ENCODE measurements around the gene USP6. TPM values are rescaled to one million over a fixed set of nuclear protein-coding genes. Genes with fewer than 3 reads are reported as not detected.
"Not testable (repeated sequence)": the region's sequence is repeated elsewhere in the genome, so short reads cannot be mapped to it uniquely, and the experiment has no call there.

The USP6 gene
- polyA plus RNA-seq, 3 donors, result 2.9 to 10.4 (median 7.7) TPM

- not testable (repeated sequence) for DNase-seq (ENCODE audit: extremely low read depth in 1 of 11, low read depth in 9 of 11, low spot score in 4 of 11)
Observed at GRCh38 chr17:5175027-5175426, 59.2 kb downstream of the USP6 start.

GRCh38 chr17:5179003-5179402 lies 63.2 kb downstream of the USP6 start:
- no peak for DNase-seq (ENCODE audit: extremely low read depth in 1 of 11, low read depth in 9 of 11, low spot score in 4 of 11)

- no peak for DNase-seq (ENCODE audit: extremely low read depth in 1 of 11, low read depth in 9 of 11, low spot score in 4 of 11)
Observed at GRCh38 chr17:5181509-5182305, 65.9 kb downstream of the USP6 start.

GRCh38 chr17:5182597-5183409 lies 67.0 kb downstream of the USP6 start:
- no peak for DNase-seq (ENCODE audit: extremely low read depth in 1 of 11, low read depth in 9 of 11, low spot score in 4 of 11)

GRCh38 chr17:5183410-5183793 lies 67.6 kb downstream of the USP6 start:
- DNase-seq (ENCODE audit: extremely low read depth in 1 of 11, low read depth in 9 of 11, low spot score in 4 of 11), result no peak

- no peak for DNase-seq (ENCODE audit: extremely low read depth in 1 of 11, low read depth in 9 of 11, low spot score in 4 of 11)
Observed at GRCh38 chr17:5184288-5184687, 68.5 kb downstream of the USP6 start.

- peak; percentile 88 to 96 (median 93) for DNase-seq (ENCODE audit: extremely low read depth in 1 of 11, low read depth in 9 of 11, low spot score in 4 of 11)
Observed at GRCh38 chr17:5191541-5192417, 75.9 kb downstream of the USP6 start, which contains the start of gene ZNF594. Gene ZNF594 (minus strand): TSS chr17:5191868. CDS start chr17:5184256, 7,612 bp downstream.

- no peak for DNase-seq (ENCODE audit: extremely low read depth in 1 of 11, low read depth in 9 of 11, low spot score in 4 of 11)
Observed at GRCh38 chr17:5194346-5194745, 78.5 kb downstream of the USP6 start.

- no peak for DNase-seq (ENCODE audit: extremely low read depth in 1 of 11, low read depth in 9 of 11, low spot score in 4 of 11)
Observed at GRCh38 chr17:5198472-5198871, 82.6 kb downstream of the USP6 start.

GRCh38 chr17:5200360-5200759 lies 84.5 kb downstream of the USP6 start:
- DNase-seq (ENCODE audit: extremely low read depth in 1 of 11, low read depth in 9 of 11, low spot score in 4 of 11), result no peak

GRCh38 chr17:5201011-5201410 lies 85.2 kb downstream of the USP6 start:
- peak in 1 of 11 donors; percentile 16 for DNase-seq (ENCODE audit: extremely low read depth in 1 of 11, low read depth in 9 of 11, low spot score in 4 of 11)

GRCh38 chr17:5203178-5203907 lies 87.5 kb downstream of the USP6 start:
- no peak for DNase-seq (ENCODE audit: extremely low read depth in 1 of 11, low read depth in 9 of 11, low spot score in 4 of 11)

GRCh38 chr17:5203908-5204294 lies 88.1 kb downstream of the USP6 start:
- no peak for DNase-seq (ENCODE audit: extremely low read depth in 1 of 11, low read depth in 9 of 11, low spot score in 4 of 11)

GRCh38 chr17:5209396-5209795 lies 93.6 kb downstream of the USP6 start:
- no peak for DNase-seq (ENCODE audit: extremely low read depth in 1 of 11, low read depth in 9 of 11, low spot score in 4 of 11)

- no peak for DNase-seq (ENCODE audit: extremely low read depth in 1 of 11, low read depth in 9 of 11, low spot score in 4 of 11)
Observed at GRCh38 chr17:5210091-5210490, 94.3 kb downstream of the USP6 start.

GRCh38 chr17:5210614-5211252 lies 94.9 kb downstream of the USP6 start:
- no peak for DNase-seq (ENCODE audit: extremely low read depth in 1 of 11, low read depth in 9 of 11, low spot score in 4 of 11)

- DNase-seq (ENCODE audit: extremely low read depth in 1 of 11, low read depth in 9 of 11, low spot score in 4 of 11), result no peak
Observed at GRCh38 chr17:5211458-5211857, 95.6 kb downstream of the USP6 start.

GRCh38 chr17:5217562-5217961 lies 101.7 kb downstream of the USP6 start:
- not testable (repeated sequence) for DNase-seq (ENCODE audit: extremely low read depth in 1 of 11, low read depth in 9 of 11, low spot score in 4 of 11)

Data from renal cortex interstitium (tissue), 11 donors.